SHP77 treated with DMSO at 0.1 percent for 48 hours (cell line): ENCODE data around the gene ZFP36L2.

Experiments used
- DNase-seq: peaks from one replicate; lab custom pipeline; 2025; lab: John Stamatoyannopoulos, UW

The ZFP36L2 gene

GRCh38 chr2:43248621-43249020, 22.2 kb upstream of the ZFP36L2 start:
- no peak for DNase-seq

GRCh38 chr2:43246641-43247040, 20.2 kb upstream of the ZFP36L2 start:
- no peak for DNase-seq

- DNase-seq: no peak
Measured at GRCh38 chr2:43241558-43241957, 15.2 kb upstream of the ZFP36L2 start.

GRCh38 chr2:43240766-43241150, 14.4 kb upstream of the ZFP36L2 start:
- DNase-seq: no peak

GRCh38 chr2:43239981-43240765, 13.8 kb upstream of the ZFP36L2 start:
- DNase-seq: no peak

GRCh38 chr2:43238813-43239212, 12.4 kb upstream of the ZFP36L2 start:
- DNase-seq: no peak

- no peak for DNase-seq
Measured at GRCh38 chr2:43238176-43238575, 11.8 kb upstream of the ZFP36L2 start.

GRCh38 chr2:43233218-43234212, 7.1 kb upstream of the ZFP36L2 start:
- no peak for DNase-seq

- DNase-seq: no peak
Measured at GRCh38 chr2:43230951-43231827, 4.8 kb upstream of the ZFP36L2 start.

GRCh38 chr2:43230351-43230885, 4.0 kb upstream of the ZFP36L2 start:
- no peak for DNase-seq

- no peak for DNase-seq
Measured at GRCh38 chr2:43228756-43229659, 2.6 kb upstream of the ZFP36L2 start.

- no peak for DNase-seq
Measured at GRCh38 chr2:43228321-43228751, 1.9 kb upstream of the ZFP36L2 start.

GRCh38 chr2:43227830-43228281, 1.4 kb upstream of the ZFP36L2 start:
- DNase-seq: no peak

GRCh38 chr2:43226955-43227829, 786 bp upstream of the ZFP36L2 start:
- DNase-seq: no peak

- no peak for DNase-seq
Measured at GRCh38 chr2:43225788-43226557, 433 bp downstream of the ZFP36L2 start.

GRCh38 chr2:43225093-43225787, 1.2 kb downstream of the ZFP36L2 start:
- no peak for DNase-seq

GRCh38 chr2:43224571-43225092, 1.8 kb downstream of the ZFP36L2 start:
- DNase-seq: no peak

- no peak for DNase-seq
Measured at GRCh38 chr2:43224131-43224570, 2.3 kb downstream of the ZFP36L2 start.
